D721Med (cell line): ENCODE results near the gene CEP128.

Experiments
- DNase-seq: peaks from one replicate; pipeline ENCODE4 v3.0.0; 2011; ENCODE audit warnings: low spot score; ENCODE audit not compliant: insufficient read length
- FAIRE-seq: peaks from 2 replicates; lab custom pipeline; 2011; peaks lifted over from hg19 to GRCh38; lab: Jason Lieb, UNC
- TF ChIP-seq, protein P1 (sequence below): IDR thresholded peaks from 2 replicates; pipeline ENCODE4 v1.5.1; 2012; ENCODE audit warnings: mild to moderate bottlenecking, control low read depth; ENCODE audit not compliant: insufficient read depth; ENCODE audit errors: missing control alignments

CEP128 gene

DNA sequence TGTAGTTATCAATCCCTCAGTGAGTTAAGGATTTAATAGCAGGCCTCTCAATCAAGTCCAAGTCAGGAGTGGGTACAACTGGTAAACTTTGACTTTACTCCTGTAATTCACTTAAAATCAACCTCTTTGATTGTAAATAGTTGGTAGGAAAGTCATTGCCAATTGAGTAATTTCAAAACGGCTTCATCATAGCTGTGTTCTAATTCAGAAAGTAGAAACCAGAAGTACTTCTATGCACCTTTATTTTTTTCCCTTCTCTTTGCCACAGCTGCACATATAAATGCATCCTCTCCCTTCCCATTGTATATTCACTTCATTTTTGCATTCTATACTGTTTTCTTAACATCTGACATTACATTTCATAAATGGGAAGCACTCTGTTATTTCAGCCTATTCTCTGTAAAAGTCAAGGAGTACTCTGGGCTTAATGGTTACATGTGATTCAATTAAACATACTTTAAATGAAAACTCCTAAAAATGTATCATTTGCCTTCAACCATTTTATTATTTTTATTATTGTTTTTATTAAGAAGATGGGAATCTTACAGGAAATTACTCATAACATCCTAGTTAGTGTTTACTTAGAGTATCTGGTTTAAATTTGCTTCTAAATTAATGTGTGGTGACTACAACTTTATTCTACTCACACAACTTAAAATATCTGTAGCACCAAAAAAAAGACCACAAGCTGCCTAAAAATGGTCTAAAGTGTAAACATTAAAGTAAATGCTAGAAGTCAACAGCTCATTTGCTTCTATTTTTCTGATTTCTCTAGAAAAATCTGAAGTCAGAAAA, 171.2 kb downstream of the CEP128 start:
- TF ChIP-seq, protein P1, sequence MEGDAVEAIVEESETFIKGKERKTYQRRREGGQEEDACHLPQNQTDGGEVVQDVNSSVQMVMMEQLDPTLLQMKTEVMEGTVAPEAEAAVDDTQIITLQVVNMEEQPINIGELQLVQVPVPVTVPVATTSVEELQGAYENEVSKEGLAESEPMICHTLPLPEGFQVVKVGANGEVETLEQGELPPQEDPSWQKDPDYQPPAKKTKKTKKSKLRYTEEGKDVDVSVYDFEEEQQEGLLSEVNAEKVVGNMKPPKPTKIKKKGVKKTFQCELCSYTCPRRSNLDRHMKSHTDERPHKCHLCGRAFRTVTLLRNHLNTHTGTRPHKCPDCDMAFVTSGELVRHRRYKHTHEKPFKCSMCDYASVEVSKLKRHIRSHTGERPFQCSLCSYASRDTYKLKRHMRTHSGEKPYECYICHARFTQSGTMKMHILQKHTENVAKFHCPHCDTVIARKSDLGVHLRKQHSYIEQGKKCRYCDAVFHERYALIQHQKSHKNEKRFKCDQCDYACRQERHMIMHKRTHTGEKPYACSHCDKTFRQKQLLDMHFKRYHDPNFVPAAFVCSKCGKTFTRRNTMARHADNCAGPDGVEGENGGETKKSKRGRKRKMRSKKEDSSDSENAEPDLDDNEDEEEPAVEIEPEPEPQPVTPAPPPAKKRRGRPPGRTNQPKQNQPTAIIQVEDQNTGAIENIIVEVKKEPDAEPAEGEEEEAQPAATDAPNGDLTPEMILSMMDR, result no peak
- no peak for DNase-seq
- no peak for FAIRE-seq

DNA sequence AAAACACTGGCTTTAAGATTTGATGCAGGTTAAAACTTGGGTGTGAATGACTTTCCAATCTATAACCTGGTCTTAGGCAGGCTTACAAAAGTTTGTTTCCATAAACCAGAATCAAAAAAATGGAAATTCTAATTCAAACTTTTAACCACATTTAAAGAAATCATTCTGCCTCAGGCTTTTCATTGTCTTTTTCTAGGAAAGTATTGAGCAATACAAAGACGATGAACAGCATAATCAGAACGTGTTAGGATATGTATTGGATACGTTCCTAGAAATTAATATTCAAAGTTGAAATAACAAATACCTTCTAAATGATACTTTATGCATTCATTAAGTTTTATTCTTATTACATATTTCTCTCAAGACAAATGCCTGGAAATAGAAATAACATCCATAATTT, 172.9 kb downstream of the CEP128 start:
- TF ChIP-seq, protein P1, result no peak
- FAIRE-seq, result peak; percentile 46
- no peak for DNase-seq

DNA sequence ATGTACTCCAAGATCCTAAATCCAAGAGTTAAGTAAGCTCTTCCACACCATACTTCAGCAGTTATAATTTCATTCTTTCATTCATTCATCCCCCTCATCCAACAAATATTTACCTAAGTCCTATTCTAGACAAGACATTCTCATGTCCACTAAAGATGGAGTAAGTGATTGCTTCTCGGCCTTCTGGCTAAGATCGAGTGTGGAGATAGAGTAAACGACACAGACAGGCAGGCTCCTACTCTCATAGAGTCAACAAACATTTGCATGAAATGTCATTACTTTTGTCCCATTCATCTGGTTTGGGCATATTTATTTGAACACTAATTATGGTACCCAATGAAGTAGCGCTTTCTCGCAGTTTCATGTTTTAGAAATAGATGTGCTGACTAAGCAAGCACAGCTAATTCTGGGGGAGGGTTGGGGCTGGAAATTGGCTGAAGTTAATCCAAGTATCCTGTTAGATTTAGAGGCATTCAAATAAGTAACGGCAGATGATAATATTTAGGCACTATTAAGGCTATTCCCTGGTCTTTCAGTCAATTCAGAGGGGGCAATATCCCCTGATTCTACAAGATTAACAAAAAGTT, 176.5 kb downstream of the CEP128 start:
- no peak for DNase-seq
- FAIRE-seq, result no peak
- TF ChIP-seq, protein P1, result no peak

DNA sequence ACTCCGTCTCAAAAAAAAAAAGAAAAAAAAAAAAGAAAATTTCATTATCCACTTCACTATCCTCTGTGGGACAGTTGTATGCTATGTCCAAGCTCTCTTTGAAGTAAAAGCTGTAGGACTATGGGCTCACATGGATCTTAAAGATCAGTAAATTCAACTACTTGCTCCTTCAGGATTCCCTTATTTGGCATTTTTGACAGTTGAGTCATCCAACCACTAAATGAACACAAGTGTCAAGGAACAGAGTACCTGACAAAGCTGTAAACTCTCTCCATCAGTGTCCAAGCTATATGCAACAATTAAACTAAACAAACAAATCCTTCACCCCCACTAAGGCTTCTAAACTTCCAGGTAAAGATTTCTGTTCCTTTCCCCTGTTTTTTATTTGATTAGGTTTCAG, 177.0 kb downstream of the CEP128 start:
- no peak for DNase-seq
- TF ChIP-seq, protein P1, result no peak
- FAIRE-seq, result no peak

DNA sequence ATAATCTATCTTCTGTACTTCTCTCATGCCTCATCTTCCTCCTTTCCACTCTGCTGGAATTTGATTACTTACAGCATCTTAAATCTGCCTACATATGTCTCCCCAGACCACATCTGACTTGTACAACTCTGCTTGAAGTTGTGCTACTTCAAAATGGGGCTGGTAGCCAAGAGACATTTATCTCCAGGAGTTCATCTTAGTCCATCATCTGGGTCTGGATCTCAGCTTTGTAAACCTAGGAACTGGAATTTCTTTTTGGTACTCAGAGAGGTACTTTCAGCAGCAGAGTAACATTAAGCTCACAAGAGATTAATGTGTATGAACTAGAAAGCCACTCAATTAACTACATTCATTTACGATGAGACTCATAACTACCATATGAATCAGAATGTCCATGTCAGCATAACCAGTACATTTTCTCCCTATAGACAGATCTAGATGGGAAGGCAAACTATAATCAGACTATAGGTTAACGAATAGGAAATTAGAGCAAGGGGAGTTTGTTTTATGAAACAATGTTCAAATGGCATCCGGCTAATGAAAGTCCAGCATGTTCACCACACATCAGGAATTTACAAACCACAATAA, 178.8 kb downstream of the CEP128 start:
- TF ChIP-seq, protein P1, result no peak
- no peak for FAIRE-seq
- DNase-seq, result no peak

DNA sequence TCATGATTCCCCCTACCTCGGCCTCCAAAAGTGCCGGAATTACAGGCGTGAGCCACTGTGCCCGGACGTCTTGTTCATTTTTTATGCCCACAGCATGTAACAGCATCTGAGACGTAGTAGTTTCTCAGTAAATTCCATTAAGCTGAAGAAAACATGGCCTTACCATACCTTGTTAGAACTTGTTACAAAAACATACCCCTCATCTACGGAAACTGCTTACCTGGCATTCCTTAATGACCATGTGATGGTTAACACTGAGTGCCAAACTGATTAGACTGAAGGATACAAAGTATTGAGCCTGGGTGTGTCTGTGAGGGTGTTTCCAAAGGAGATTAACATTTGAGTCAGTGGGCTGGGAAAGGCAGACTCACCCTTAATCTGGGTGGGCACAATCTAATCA, 186.8 kb downstream of the CEP128 start:
- DNase-seq, result no peak
- FAIRE-seq, result no peak
- TF ChIP-seq, protein P1, result no peak
